ENCODE results near the gene SPTLC2. TPM values are rescaled to one million over a fixed set of nuclear protein-coding genes. Genes with fewer than 3 reads are reported as not detected.

SPTLC2 gene
- total and polyA plus RNA-seq, 2 of the 8 experiments (the other 6 are each of a cell fraction or from before 2014, with no cell fraction given), result 8.9 to 35.1 TPM

- Histone ChIP-seq H4K91ac (replicated peaks; ENCODE audit: insufficient read length, low read length) (no peak overlapping the region), H3K23ac (ENCODE audit: insufficient read length) (no peak overlapping the region), H3K14ac (ENCODE audit: insufficient read length) (no peak overlapping the region), H3K4me2 (ENCODE audit: insufficient read depth in 1 of 2, low read depth in 2 of 2, low read length in 2 of 2) (no peak overlapping the region), H4K20me1 (replicated peaks in 1 of 2; ENCODE audit: control insufficient read depth in 1 of 2, insufficient read depth in 2 of 2, low read length in 2 of 2) (peaks cover 4 to 5% of the 10 kb centered on the region in 2 experiments), H3K4me1 (replicated peaks in 1 of 4; ENCODE audit: control insufficient read depth in 3 of 4, insufficient read depth in 4 of 4, low read length in 3 of 4) (peaks cover 0 to 3% (median 0%) of the 10 kb centered on the region in 4 experiments; a peak in 2 of 7 replicates), H3K18ac (ENCODE audit: extremely low read depth, low read length) (no peak overlapping the region), H2AFZ (ENCODE audit: low read length) (no peak overlapping the region), H4K8ac (ENCODE audit: extremely low read depth, insufficient read depth, low read length) (no peak overlapping the region), H2BK12ac (ENCODE audit: low read depth, low read length) (no peak overlapping the region), H4K5ac (ENCODE audit: insufficient read length, low read depth, low read length) (no peak overlapping the region), H3K9ac (replicated peaks in 1 of 4; ENCODE audit: extremely low read depth in 1 of 4, low read depth in 3 of 4, low read length in 3 of 4) (no peak overlapping the region), H3K56ac (replicated peaks; ENCODE audit: insufficient read length, low read depth, low read length) (no peak overlapping the region), H3K23me2 (ENCODE audit: low read depth, low read length) (peaks cover 4% of the 10 kb centered on the region; the same call in 1 of the 2 replicates), H2BK120ac (replicated peaks; ENCODE audit: low read depth, low read length) (no peak overlapping the region), H3K27ac (ENCODE audit: low read depth, low read length) (no peak overlapping the region), H3K79me1 (ENCODE audit: low read depth, low read length) (peaks cover 5% of the 10 kb centered on the region; the same call in 1 of the 2 replicates), H3K4ac (replicated peaks; ENCODE audit: insufficient read length, low read depth, low read length) (no peak overlapping the region), H2BK15ac (ENCODE audit: low read length) (no peak overlapping the region), H3K36me3 (ENCODE audit: control insufficient read depth in 2 of 4, insufficient read depth in 4 of 4, low read length in 3 of 4) (no peaks in the 10 kb centered on the region), H3K27me3 (replicated peaks in 1 of 4; ENCODE audit: control insufficient read depth in 3 of 4, extremely low read depth in 1 of 4, insufficient read depth in 3 of 4, low read length in 3 of 4) (no peaks in the 10 kb centered on the region), H2BK20ac (ENCODE audit: low read length) (no peak overlapping the region), H3K79me2 (ENCODE audit: control insufficient read depth in 1 of 2, insufficient read depth in 2 of 2, low read length in 2 of 2) (peaks cover 8 to 81% of the 10 kb centered on the region in 2 experiments), H3K4me3 (ENCODE audit: extremely low read depth in 1 of 4, insufficient read depth in 2 of 4, low read depth in 3 of 4, low read length in 4 of 4) (no peak overlapping the region), H3K9me3 (ENCODE audit: insufficient read depth in 2 of 2, low read depth in 1 of 2, low read length in 1 of 2) (no peaks in the 10 kb centered on the region), H2BK5ac (ENCODE audit: low read depth, low read length) (no peak overlapping the region), H2AK5ac (ENCODE audit: low read depth, low read length) (no peak overlapping the region)
- FAIRE-seq (no peak), DNase-seq (ENCODE audit: low read depth in 1 of 2, low spot score in 2 of 2) (no peak)
- WGBS, 2 experiments (ENCODE audit: extremely low coverage in 1 of 2, insufficient coverage in 1 of 2, insufficient read length in 1 of 2, insufficient replicate concordance in 2 of 2, low coverage in 1 of 2, low lambda C conversion rate in 2 of 2, missing lambda C conversion rate in 1 of 2), result 91% methylated on average over 2 of the region's 2 CpGs; no CpG with 5 or more reads in 1 of the 2 experiments
- CTCF ChIA-PET (ENCODE audit: partially characterized antibody), result interaction anchor here (0.7 to 1.1 kb wide), 3 partner anchors 62 to 615 kb away, joined by 3 to 4 read pairs (median 3); no protein-coding TSS in a partner anchor
- POLR2A ChIA-PET (ENCODE audit: partially characterized antibody), result interaction anchor here (1.3 to 2.0 kb wide), 2 partner anchors 10 to 105 kb away, joined by 3 to 5 read pairs; no protein-coding TSS in a partner anchor
- TF ChIP-seq SP1 (IDR thresholded peaks at IDR 0.05; ENCODE audit: low read depth, low read length), result no peak
- TF ChIP-seq HDAC2 (IDR thresholded peaks at IDR 0.05; ENCODE audit: borderline replicate concordance in 1 of 2, low read depth in 2 of 2, low read length in 2 of 2), result no peak
- TF ChIP-seq CHD1 (IDR thresholded peaks at IDR 0.05; ENCODE audit: low read depth, low read length), result no peak
- no peak for TF ChIP-seq ZNF274 (IDR thresholded peaks at IDR 0.05; ENCODE audit: borderline replicate concordance, extremely low read depth, low read length)
- TF ChIP-seq GABPA (IDR thresholded peaks at IDR 0.05; ENCODE audit: borderline replicate concordance, insufficient read depth, low read length), result no peak
- no peak for TF ChIP-seq E2F6 (IDR thresholded peaks at IDR 0.05)
- TF ChIP-seq MAFK (IDR thresholded peaks at IDR 0.05; ENCODE audit: low read depth, low read length), result no peak
- no peak for TF ChIP-seq RFX5 (IDR thresholded peaks at IDR 0.05; ENCODE audit: borderline replicate concordance, low read depth, low read length)
- TF ChIP-seq KDM1A (IDR thresholded peaks at IDR 0.05; ENCODE audit: borderline replicate concordance, low read length), result no peak
- no peak for TF ChIP-seq KDM5A (IDR thresholded peaks at IDR 0.05; ENCODE audit: low read length)
- TF ChIP-seq JUN (IDR thresholded peaks at IDR 0.05; ENCODE audit: low read depth, low read length), result no peak
- no peak for TF ChIP-seq NANOG (IDR thresholded peaks at IDR 0.05; ENCODE audit: insufficient read depth, low read depth, low read length, poor library complexity, severe bottlenecking)
These were observed 4.3 kb downstream of the SPTLC2 start for GRCh38 chr14:77612011-77612620.
